Osteoblast (primary cell): Measurements from ENCODE around the gene EXOC6. TPM values are rescaled to one million over a fixed set of nuclear protein-coding genes. Genes with fewer than 3 reads are reported as not detected.

Experiments
- DNase-seq: peaks from one replicate; pipeline ENCODE4 v3.0.0; 2011; ENCODE audit warnings: low spot score, mixed read lengths; ENCODE audit not compliant: insufficient read length; ENCODE audit errors: missing footprints
- H2AFZ ChIP-seq: 2 replicates; pipeline ENCODE4 v1.6.0; 2011; ENCODE audit warnings: mild to moderate bottlenecking, low read length
- H3K27ac ChIP-seq: 2 replicates; pipeline ENCODE4 v1.5.1; 2011; ENCODE audit warnings: mild to moderate bottlenecking, low read depth, low read length, moderate library complexity
- H3K27me3 ChIP-seq: 2 replicates; pipeline ENCODE4 v1.6.0; 2012; ENCODE audit warnings: mild to moderate bottlenecking, control low read depth, inconsistent platforms, low read length, moderate library complexity; ENCODE audit not compliant: insufficient read depth
- H3K36me3 ChIP-seq: 2 replicates; pipeline ENCODE4 v1.5.1; 2011; ENCODE audit warnings: mild to moderate bottlenecking, low read length, control low read depth, moderate library complexity; ENCODE audit not compliant: insufficient read depth
- H3K4me1 ChIP-seq: 2 replicates; pipeline ENCODE4 v1.5.1; 2011; ENCODE audit warnings: mild to moderate bottlenecking, low read length, control low read depth, moderate library complexity; ENCODE audit not compliant: insufficient read depth
- H3K4me2 ChIP-seq: 2 replicates; pipeline ENCODE4 v1.6.0; 2011; ENCODE audit warnings: mild to moderate bottlenecking, low read length; ENCODE audit not compliant: insufficient read depth
- H3K4me3 ChIP-seq: fragments of 200-600 bp; sonication (generic); 3 replicates; pipeline ENCODE4 v1.5.1; 2012; ENCODE audit warnings: mild to moderate bottlenecking, low read length, inconsistent platforms; ENCODE audit not compliant: insufficient read depth
- H3K79me2 ChIP-seq: 2 replicates; pipeline ENCODE4 v1.6.0; 2012; ENCODE audit warnings: mild to moderate bottlenecking, low read length, control low read depth, inconsistent platforms; ENCODE audit not compliant: insufficient read depth
- H3K9me3 ChIP-seq: 2 replicates; pipeline ENCODE4 v1.5.1; 2011; ENCODE audit warnings: low read depth, low read length, control low read depth
- H4K20me1 ChIP-seq: 2 replicates; pipeline ENCODE4 v1.6.0; 2012; ENCODE audit warnings: mild to moderate bottlenecking, low read length, control low read depth; ENCODE audit not compliant: insufficient read depth
- CTCF ChIP-seq: IDR thresholded peaks from 2 replicates; pipeline ENCODE4 v1.5.1; 2011; ENCODE audit warnings: mild to moderate bottlenecking, low read depth, low read length, moderate library complexity; ENCODE audit errors: extremely low read depth
- total RNA-seq: library from RNA; depleted of rRNA; stranded (reverse); fragments of >200 nt; gene quantifications from 2 replicates; pipeline ENCODE4 v1.2.3, GENCODE V29; 2012

The EXOC6 gene
- total RNA-seq, 1 donor: 8.7 TPM

- no peak for DNase-seq
- no peak overlapping the region for H3K4me2 ChIP-seq
- no peak overlapping the region for H3K4me3 ChIP-seq
- no peak for TF ChIP-seq CTCF
- H3K27me3 ChIP-seq: no peaks in the 10 kb centered on the region
- H3K79me2 ChIP-seq: no peaks in the 10 kb centered on the region
- H3K4me1 ChIP-seq: peaks cover 10% of the 10 kb centered on the region
- H3K9me3 ChIP-seq: no peaks in the 10 kb centered on the region
- peaks cover 5% of the 10 kb centered on the region for H4K20me1 ChIP-seq
- H3K27ac ChIP-seq: no peak overlapping the region
- H3K36me3 ChIP-seq: no peaks in the 10 kb centered on the region
- no peak overlapping the region for H2AFZ ChIP-seq
Measured at GRCh38 chr10:92890471-92890870, 42.2 kb downstream of the EXOC6 start.

- Histone ChIP-seq H3K4me2 (peak overlapping the region; percentile 32), H3K4me3 (no peak overlapping the region), H3K79me2 (no peaks in the 10 kb centered on the region), H3K4me1 (peaks cover 10% of the 10 kb centered on the region), H3K27me3 (no peaks in the 10 kb centered on the region), H3K9me3 (no peaks in the 10 kb centered on the region), H3K27ac (no peak overlapping the region), H4K20me1 (peaks cover 5% of the 10 kb centered on the region), H3K36me3 (no peaks in the 10 kb centered on the region), H2AFZ (no peak overlapping the region)
- TF ChIP-seq CTCF: no peak
- DNase-seq: peak; percentile 23
Measured at GRCh38 chr10:92891885-92892690, 43.8 kb downstream of the EXOC6 start.

- no peaks in the 10 kb centered on the region for H3K9me3 ChIP-seq
- peaks cover 5% of the 10 kb centered on the region for H4K20me1 ChIP-seq
- peaks cover 10% of the 10 kb centered on the region for H3K4me1 ChIP-seq
- DNase-seq: no peak
- H3K27me3 ChIP-seq: no peaks in the 10 kb centered on the region
- no peak overlapping the region for H3K4me3 ChIP-seq
- H3K36me3 ChIP-seq: no peaks in the 10 kb centered on the region
- H3K4me2 ChIP-seq: no peak overlapping the region
- H3K27ac ChIP-seq: no peak overlapping the region
- no peak overlapping the region for H2AFZ ChIP-seq
- H3K79me2 ChIP-seq: no peaks in the 10 kb centered on the region
- TF ChIP-seq CTCF: no peak
Measured at GRCh38 chr10:92892691-92893054, 44.4 kb downstream of the EXOC6 start.

- no peak overlapping the region for H3K27ac ChIP-seq
- peaks cover 10% of the 10 kb centered on the region for H3K4me1 ChIP-seq
Measured at GRCh38 chr10:92894081-92894655, 45.8 kb downstream of the EXOC6 start.

More at GRCh38 chr10:92894081-92894655, 45.8 kb downstream of the EXOC6 start:
- no peaks in the 10 kb centered on the region for H3K79me2 ChIP-seq
- no peaks in the 10 kb centered on the region for H3K36me3 ChIP-seq
- H3K9me3 ChIP-seq: no peaks in the 10 kb centered on the region
- H4K20me1 ChIP-seq: peaks cover 5% of the 10 kb centered on the region
- no peak overlapping the region for H3K4me3 ChIP-seq
- H3K27me3 ChIP-seq: no peaks in the 10 kb centered on the region
- TF ChIP-seq CTCF: no peak
- DNase-seq: no peak
- H3K4me2 ChIP-seq: no peak overlapping the region
- H2AFZ ChIP-seq: no peak overlapping the region
